NCI-H1417 treated with DMSO at 0.1 percent for 48 hours (cell line): ENCODE measurements around the gene RNU4-1.

Experiments
- DNase-seq: peaks from one replicate; lab custom pipeline; 2025; lab: John Stamatoyannopoulos, UW

The RNU4-1 gene

GRCh38 chr12:120290609-120291305 lies 2.3 kb downstream of the RNU4-1 start:
- DNase-seq = no peak

- no peak for DNase-seq
These were observed 5.5 kb downstream of the RNU4-1 start for GRCh38 chr12:120287491-120287890.

GRCh38 chr12:120286768-120287490 lies 6.1 kb downstream of the RNU4-1 start:
- no peak for DNase-seq

GRCh38 chr12:120284381-120284780 lies 8.7 kb downstream of the RNU4-1 start:
- no peak for DNase-seq

GRCh38 chr12:120283318-120283717 lies 9.7 kb downstream of the RNU4-1 start:
- no peak for DNase-seq

GRCh38 chr12:120278137-120279069 lies 14.6 kb downstream of the RNU4-1 start:
- DNase-seq = no peak

- DNase-seq = no peak
These were observed 16.3 kb downstream of the RNU4-1 start for GRCh38 chr12:120276734-120277133.

- no peak for DNase-seq
These were observed 25.3 kb downstream of the RNU4-1 start for GRCh38 chr12:120267736-120268135.

- no peak for DNase-seq
These were observed 26.7 kb downstream of the RNU4-1 start for GRCh38 chr12:120266180-120266870.

- DNase-seq = no peak
These were observed 27.4 kb downstream of the RNU4-1 start, which contains the start of gene PXN for GRCh38 chr12:120265473-120266179. PXN (minus strand) TSS chr12:120265730; CDS start chr12:120265629, 101 bp downstream.

GRCh38 chr12:120264904-120265472 lies 28.0 kb downstream of the RNU4-1 start:
- DNase-seq = no peak

- DNase-seq = no peak
These were observed 28.7 kb downstream of the RNU4-1 start for GRCh38 chr12:120264086-120264903.

- DNase-seq = no peak
These were observed 29.3 kb downstream of the RNU4-1 start for GRCh38 chr12:120263748-120264085.

GRCh38 chr12:120262852-120263747 lies 29.9 kb downstream of the RNU4-1 start:
- no peak for DNase-seq

GRCh38 chr12:120261951-120262851 lies 30.8 kb downstream of the RNU4-1 start:
- no peak for DNase-seq

GRCh38 chr12:120260607-120261006 lies 32.4 kb downstream of the RNU4-1 start:
- no peak for DNase-seq

- DNase-seq = no peak
These were observed 33.4 kb downstream of the RNU4-1 start for GRCh38 chr12:120259418-120260202.
